HEK293 (cell line): ENCODE data around the gene SLC35E1.

Experiments
- GFI1B ChIP-seq: fragments of 450-650 bp; formaldehyde crosslinking; IDR thresholded peaks from 2 replicates; pipeline ENCODE4 v1.5.1; 2016; ENCODE audit warnings: missing biosample characterization, missing genetic modification characterization
- GLI2 ChIP-seq: fragments of 450-650 bp; formaldehyde crosslinking; IDR thresholded peaks from 2 replicates; pipeline ENCODE4; 2017; ENCODE audit warnings: missing biosample characterization, missing genetic modification characterization, low read depth, borderline replicate concordance
- HOXD13 ChIP-seq: sonication (generic); formaldehyde crosslinking; IDR thresholded peaks from 2 replicates; pipeline ENCODE4 v1.8.0; 2022; ENCODE audit warnings: missing genetic modification reagents, borderline replicate concordance
- MYNN ChIP-seq: fragments of 450-650 bp; formaldehyde crosslinking; IDR thresholded peaks from 2 replicates; pipeline ENCODE4 v1.5.1; 2016; ENCODE audit warnings: missing biosample characterization, missing genetic modification characterization, borderline replicate concordance
- SCRT2 ChIP-seq: fragments of 450-650 bp; formaldehyde crosslinking; IDR thresholded peaks from 2 replicates; pipeline ENCODE4 v1.5.1; 2016; ENCODE audit warnings: missing biosample characterization, missing genetic modification characterization
- SP2 ChIP-seq: fragments of 450-650 bp; formaldehyde crosslinking; IDR thresholded peaks from 2 replicates; pipeline ENCODE4 v1.5.1; 2016; ENCODE audit warnings: missing biosample characterization, missing genetic modification characterization
- SP3 ChIP-seq: fragments of 450-650 bp; formaldehyde crosslinking; IDR thresholded peaks from 2 replicates; pipeline ENCODE4 v1.5.1; 2016; ENCODE audit warnings: missing biosample characterization, missing genetic modification characterization
- TCF7L2 ChIP-seq: IDR thresholded peaks from 2 replicates; pipeline ENCODE4 v1.6.1; 2011; ENCODE audit warnings: low read depth, mild to moderate bottlenecking, inconsistent platforms, low read length, moderate library complexity, borderline replicate concordance
- ZBTB1 ChIP-seq: fragments of 450-650 bp; formaldehyde crosslinking; IDR thresholded peaks from 2 replicates; pipeline ENCODE4 v1.5.1; 2016; ENCODE audit warnings: missing biosample characterization, missing genetic modification characterization
- ZBTB8A ChIP-seq: fragments of 450-650 bp; formaldehyde crosslinking; IDR thresholded peaks from 2 replicates; pipeline ENCODE4 v1.5.1; 2016; ENCODE audit warnings: missing biosample characterization, missing genetic modification characterization
- ZFP69B ChIP-seq: fragments of 450-650 bp; formaldehyde crosslinking; IDR thresholded peaks from 2 replicates; pipeline ENCODE4 v1.5.1; 2016; ENCODE audit warnings: missing biosample characterization, missing genetic modification characterization
- ZNF155 ChIP-seq: fragments of 450-650 bp; formaldehyde crosslinking; IDR thresholded peaks from 2 replicates; pipeline ENCODE4 v1.5.1; 2016; ENCODE audit warnings: missing biosample characterization, missing genetic modification characterization
- ZNF157 ChIP-seq: fragments of 450-650 bp; formaldehyde crosslinking; IDR thresholded peaks from 2 replicates; pipeline ENCODE4 v1.5.1; 2016; ENCODE audit warnings: missing biosample characterization, missing genetic modification characterization
- ZNF2 ChIP-seq: fragments of 450-650 bp; formaldehyde crosslinking; IDR thresholded peaks from 2 replicates; pipeline ENCODE4 v1.5.1; 2016; ENCODE audit warnings: missing biosample characterization, missing genetic modification characterization
- ZNF223 ChIP-seq: fragments of 450-650 bp; formaldehyde crosslinking; IDR thresholded peaks from 2 replicates; pipeline ENCODE4 v1.5.1; 2016; ENCODE audit warnings: missing biosample characterization, missing genetic modification characterization
- ZNF292 ChIP-seq: fragments of 450-650 bp; formaldehyde crosslinking; IDR thresholded peaks from 2 replicates; pipeline ENCODE4 v1.5.1; 2016; ENCODE audit warnings: low read depth, missing biosample characterization, missing genetic modification characterization, borderline replicate concordance
- ZNF391 ChIP-seq: fragments of 450-650 bp; formaldehyde crosslinking; IDR thresholded peaks from 2 replicates; pipeline ENCODE4 v1.5.1; 2016; ENCODE audit warnings: low read depth, missing biosample characterization, missing genetic modification characterization, borderline replicate concordance
- ZNF404 ChIP-seq: fragments of 450-650 bp; formaldehyde crosslinking; IDR thresholded peaks from 2 replicates; pipeline ENCODE4 v1.5.1; 2017; ENCODE audit warnings: missing biosample characterization, missing genetic modification characterization
- ZNF433 ChIP-seq: fragments of 450-650 bp; formaldehyde crosslinking; IDR thresholded peaks from 2 replicates; pipeline ENCODE4 v1.5.1; 2016; ENCODE audit warnings: missing biosample characterization, missing genetic modification characterization, low read depth
- ZNF521 ChIP-seq: fragments of 450-650 bp; formaldehyde crosslinking; IDR thresholded peaks from 2 replicates; pipeline ENCODE4 v1.5.1; 2017; ENCODE audit warnings: missing biosample characterization, mild to moderate bottlenecking, missing genetic modification characterization
- ZNF548 ChIP-seq: fragments of 450-650 bp; formaldehyde crosslinking; IDR thresholded peaks from 2 replicates; pipeline ENCODE4 v1.5.1; 2016; ENCODE audit warnings: missing biosample characterization, missing genetic modification characterization
- ZNF571 ChIP-seq: fragments of 450-650 bp; formaldehyde crosslinking; IDR thresholded peaks from 2 replicates; pipeline ENCODE4 v1.5.0; 2017; ENCODE audit warnings: missing biosample characterization, missing genetic modification characterization
- ZNF621 ChIP-seq: fragments of 450-650 bp; formaldehyde crosslinking; IDR thresholded peaks from 2 replicates; pipeline ENCODE4 v1.5.1; 2017; ENCODE audit warnings: missing biosample characterization, missing genetic modification characterization
- ZNF623 ChIP-seq: fragments of 450-650 bp; formaldehyde crosslinking; IDR thresholded peaks from 2 replicates; pipeline ENCODE4 v1.5.1; 2016; ENCODE audit warnings: missing biosample characterization, missing genetic modification characterization
- ZNF626 ChIP-seq: fragments of 450-650 bp; sonication (Bioruptor Pico); formaldehyde crosslinking; IDR thresholded peaks from 2 replicates; pipeline ENCODE4 v1.5.1; 2018; ENCODE audit warnings: missing biosample characterization, missing genetic modification characterization, inconsistent platforms
- ZNF670 ChIP-seq: fragments of 450-650 bp; formaldehyde crosslinking; IDR thresholded peaks from 2 replicates; pipeline ENCODE4 v1.5.1; 2016; ENCODE audit warnings: missing biosample characterization, missing genetic modification characterization, low read depth
- ZNF777 ChIP-seq: fragments of 450-650 bp; formaldehyde crosslinking; IDR thresholded peaks from 2 replicates; pipeline ENCODE4 v1.5.1; 2017; ENCODE audit warnings: missing biosample characterization, missing genetic modification characterization, borderline replicate concordance
- ZNF785 ChIP-seq: fragments of 450-650 bp; formaldehyde crosslinking; IDR thresholded peaks from 2 replicates; pipeline ENCODE4 v1.5.1; 2016; ENCODE audit warnings: missing biosample characterization, missing genetic modification characterization
- ZSCAN16 ChIP-seq: fragments of 450-650 bp; formaldehyde crosslinking; IDR thresholded peaks from 2 replicates; pipeline ENCODE4 v1.5.1; 2016; ENCODE audit warnings: missing biosample characterization, missing genetic modification characterization
- TF ChIP-seq, protein P1 (sequence below): fragments of 450-650 bp; formaldehyde crosslinking; IDR thresholded peaks from 2 replicates; pipeline ENCODE4 v1.5.1; 2016; ENCODE audit warnings: missing biosample characterization, missing genetic modification characterization
- TF ChIP-seq, protein P2 (sequence below): fragments of 450-650 bp; formaldehyde crosslinking; IDR thresholded peaks from 2 replicates; pipeline ENCODE4 v1.5.1; 2016; ENCODE audit warnings: missing biosample characterization, missing genetic modification characterization
- TF ChIP-seq, protein P3 (sequence below): fragments of 450-650 bp; formaldehyde crosslinking; IDR thresholded peaks from 2 replicates; pipeline ENCODE4 v1.5.1; 2016; ENCODE audit warnings: missing biosample characterization, missing genetic modification characterization, low read depth
- TF ChIP-seq, protein P4 (sequence below): fragments of 450-650 bp; formaldehyde crosslinking; IDR thresholded peaks from 2 replicates; pipeline ENCODE4 v1.5.1; 2016; ENCODE audit warnings: missing biosample characterization, missing genetic modification characterization
- TF ChIP-seq, protein P5 (sequence below): sonication (generic); formaldehyde crosslinking; IDR thresholded peaks from 2 replicates; pipeline ENCODE4 v1.8.1; 2022; ENCODE audit warnings: mild to moderate bottlenecking, moderate library complexity, missing genetic modification reagents

SLC35E1 gene

DNA sequence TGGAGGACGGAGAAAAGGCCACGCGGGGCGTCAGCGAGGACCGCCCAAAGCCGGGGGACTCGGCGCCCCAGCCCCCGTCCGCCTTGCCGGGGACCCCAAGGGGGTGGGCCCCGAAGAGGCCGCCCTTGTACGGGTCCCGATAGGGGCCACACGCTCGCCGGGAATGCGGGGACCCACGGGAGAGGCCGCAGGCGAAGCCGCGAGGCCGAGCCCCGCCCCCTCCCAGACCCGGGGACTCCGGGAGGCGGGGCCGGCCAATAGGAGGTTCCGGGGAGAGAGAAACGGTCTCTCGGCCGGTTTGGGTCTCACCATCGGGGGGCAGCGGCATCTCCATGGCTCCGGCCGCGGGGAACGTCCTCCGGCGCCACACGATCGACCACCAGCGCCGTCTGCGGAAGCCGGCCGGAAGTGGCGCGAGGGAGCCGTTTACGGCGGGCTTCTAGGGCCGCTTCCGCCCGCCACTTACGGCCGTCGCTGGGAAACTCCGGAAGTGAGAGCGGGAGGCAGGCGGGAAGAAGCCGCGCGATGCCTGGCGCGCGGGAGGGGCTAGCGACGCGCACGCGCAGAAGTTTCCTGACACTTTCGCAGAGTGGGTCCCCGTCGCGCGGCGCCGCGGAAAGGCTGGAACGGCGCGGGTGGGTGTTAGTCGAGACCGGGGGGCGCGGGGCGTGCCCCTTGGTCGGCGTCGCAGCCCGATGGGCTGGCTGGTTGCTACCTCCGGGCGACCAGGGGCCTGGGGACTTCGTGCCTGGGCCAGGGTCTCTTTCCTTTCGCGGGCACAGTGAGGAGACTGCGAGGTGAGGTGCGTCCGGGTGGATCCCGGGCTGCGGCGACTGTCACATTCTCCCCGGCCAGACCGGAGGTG lies 29.9 kb downstream of the SLC35E1 start, which contains the start of gene CHERP (continued):
- TF ChIP-seq, protein P1, sequence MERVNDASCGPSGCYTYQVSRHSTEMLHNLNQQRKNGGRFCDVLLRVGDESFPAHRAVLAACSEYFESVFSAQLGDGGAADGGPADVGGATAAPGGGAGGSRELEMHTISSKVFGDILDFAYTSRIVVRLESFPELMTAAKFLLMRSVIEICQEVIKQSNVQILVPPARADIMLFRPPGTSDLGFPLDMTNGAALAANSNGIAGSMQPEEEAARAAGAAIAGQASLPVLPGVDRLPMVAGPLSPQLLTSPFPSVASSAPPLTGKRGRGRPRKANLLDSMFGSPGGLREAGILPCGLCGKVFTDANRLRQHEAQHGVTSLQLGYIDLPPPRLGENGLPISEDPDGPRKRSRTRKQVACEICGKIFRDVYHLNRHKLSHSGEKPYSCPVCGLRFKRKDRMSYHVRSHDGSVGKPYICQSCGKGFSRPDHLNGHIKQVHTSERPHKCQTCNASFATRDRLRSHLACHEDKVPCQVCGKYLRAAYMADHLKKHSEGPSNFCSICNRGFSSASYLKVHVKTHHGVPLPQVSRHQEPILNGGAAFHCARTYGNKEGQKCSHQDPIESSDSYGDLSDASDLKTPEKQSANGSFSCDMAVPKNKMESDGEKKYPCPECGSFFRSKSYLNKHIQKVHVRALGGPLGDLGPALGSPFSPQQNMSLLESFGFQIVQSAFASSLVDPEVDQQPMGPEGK, result peak; percentile 21
- TF ChIP-seq ZNF223 (tag by site-specific recombination) (no peak), ZNF785 (tag by site-specific recombination) (no peak), ZNF623 (no peak), ZNF391 (tag by site-specific recombination) (no peak), ZSCAN16 (tag by site-specific recombination) (no peak), SP2 (peak; percentile 89), ZNF433 (tag by site-specific recombination) (no peak), ZNF626 (tag by site-specific recombination) (no peak), ZBTB8A (tag by site-specific recombination) (peak; percentile 19; the same call in 1 of the 2 replicates), ZFP69B (peak; percentile 58; the same call in 1 of the 2 replicates), GLI2 (tag by site-specific recombination) (no peak), ZNF621 (tag by site-specific recombination) (no peak), ZNF2 (tag by site-specific recombination) (peak; percentile 81), ZNF157 (no peak), ZNF404 (no peak), ZBTB1 (tag by site-specific recombination) (no peak), MYNN (tag by site-specific recombination) (no peak), ZNF571 (tag by site-specific recombination) (no peak), GFI1B (tag by site-specific recombination) (no peak), ZNF548 (tag by site-specific recombination) (no peak), ZNF292 (tag by site-specific recombination) (no peak), SP3 (peak; percentile 86), ZNF155 (tag by site-specific recombination) (no peak), ZNF777 (tag by site-specific recombination) (no peak), HOXD13 (CRISPR knock-in tag) (no peak), ZNF521 (tag by site-specific recombination) (no peak), TCF7L2 (no peak), ZNF670 (tag by site-specific recombination) (no peak), SCRT2 (no peak)
- TF ChIP-seq, protein P2, sequence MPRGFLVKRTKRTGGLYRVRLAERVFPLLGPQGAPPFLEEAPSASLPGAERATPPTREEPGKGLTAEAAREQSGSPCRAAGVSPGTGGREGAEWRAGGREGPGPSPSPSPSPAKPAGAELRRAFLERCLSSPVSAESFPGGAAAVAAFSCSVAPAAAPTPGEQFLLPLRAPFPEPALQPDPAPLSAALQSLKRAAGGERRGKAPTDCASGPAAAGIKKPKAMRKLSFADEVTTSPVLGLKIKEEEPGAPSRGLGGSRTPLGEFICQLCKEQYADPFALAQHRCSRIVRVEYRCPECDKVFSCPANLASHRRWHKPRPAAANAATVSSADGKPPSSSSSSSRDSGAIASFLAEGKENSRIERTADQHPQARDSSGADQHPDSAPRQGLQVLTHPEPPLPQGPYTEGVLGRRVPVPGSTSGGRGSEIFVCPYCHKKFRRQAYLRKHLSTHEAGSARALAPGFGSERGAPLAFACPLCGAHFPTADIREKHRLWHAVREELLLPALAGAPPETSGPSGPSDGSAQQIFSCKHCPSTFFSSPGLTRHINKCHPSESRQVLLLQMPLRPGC (tag by site-specific recombination), result no peak; the same call in 1 of the 2 replicates
- TF ChIP-seq, protein P3, sequence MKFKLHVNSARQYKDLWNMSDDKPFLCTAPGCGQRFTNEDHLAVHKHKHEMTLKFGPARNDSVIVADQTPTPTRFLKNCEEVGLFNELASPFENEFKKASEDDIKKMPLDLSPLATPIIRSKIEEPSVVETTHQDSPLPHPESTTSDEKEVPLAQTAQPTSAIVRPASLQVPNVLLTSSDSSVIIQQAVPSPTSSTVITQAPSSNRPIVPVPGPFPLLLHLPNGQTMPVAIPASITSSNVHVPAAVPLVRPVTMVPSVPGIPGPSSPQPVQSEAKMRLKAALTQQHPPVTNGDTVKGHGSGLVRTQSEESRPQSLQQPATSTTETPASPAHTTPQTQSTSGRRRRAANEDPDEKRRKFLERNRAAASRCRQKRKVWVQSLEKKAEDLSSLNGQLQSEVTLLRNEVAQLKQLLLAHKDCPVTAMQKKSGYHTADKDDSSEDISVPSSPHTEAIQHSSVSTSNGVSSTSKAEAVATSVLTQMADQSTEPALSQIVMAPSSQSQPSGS (tag by site-specific recombination), result no peak
- TF ChIP-seq, protein P4, sequence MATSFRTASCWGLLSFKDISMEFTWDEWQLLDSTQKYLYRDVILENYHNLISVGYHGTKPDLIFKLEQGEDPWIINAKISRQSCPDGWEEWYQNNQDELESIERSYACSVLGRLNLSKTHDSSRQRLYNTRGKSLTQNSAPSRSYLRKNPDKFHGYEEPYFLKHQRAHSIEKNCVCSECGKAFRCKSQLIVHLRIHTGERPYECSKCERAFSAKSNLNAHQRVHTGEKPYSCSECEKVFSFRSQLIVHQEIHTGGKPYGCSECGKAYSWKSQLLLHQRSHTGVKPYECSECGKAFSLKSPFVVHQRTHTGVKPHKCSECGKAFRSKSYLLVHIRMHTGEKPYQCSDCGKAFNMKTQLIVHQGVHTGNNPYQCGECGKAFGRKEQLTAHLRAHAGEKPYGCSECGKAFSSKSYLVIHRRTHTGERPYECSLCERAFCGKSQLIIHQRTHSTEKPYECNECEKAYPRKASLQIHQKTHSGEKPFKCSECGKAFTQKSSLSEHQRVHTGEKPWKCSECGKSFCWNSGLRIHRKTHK (tag by site-specific recombination), result no peak
- TF ChIP-seq, protein P5, sequence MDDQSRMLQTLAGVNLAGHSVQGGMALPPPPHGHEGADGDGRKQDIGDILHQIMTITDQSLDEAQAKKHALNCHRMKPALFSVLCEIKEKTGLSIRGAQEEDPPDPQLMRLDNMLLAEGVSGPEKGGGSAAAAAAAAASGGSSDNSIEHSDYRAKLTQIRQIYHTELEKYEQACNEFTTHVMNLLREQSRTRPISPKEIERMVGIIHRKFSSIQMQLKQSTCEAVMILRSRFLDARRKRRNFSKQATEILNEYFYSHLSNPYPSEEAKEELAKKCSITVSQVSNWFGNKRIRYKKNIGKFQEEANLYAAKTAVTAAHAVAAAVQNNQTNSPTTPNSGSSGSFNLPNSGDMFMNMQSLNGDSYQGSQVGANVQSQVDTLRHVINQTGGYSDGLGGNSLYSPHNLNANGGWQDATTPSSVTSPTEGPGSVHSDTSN (CRISPR knock-in tag), result no peak; the same call in 1 of the 2 replicates
